Stimulated activated CD8-positive, alpha-beta memory T cell treated with anti-CD3 and anti-CD28 coated beads, Interleukin-15, amount 100 ng/mL, for 48 hours (primary cell): ENCODE data around the gene LCA5L.
"Not testable (repeated sequence)": the region's sequence is repeated elsewhere in the genome, so short reads cannot be mapped to it uniquely, and the experiment has no call there.

Experiments
- DNase-seq, 2 donors: peaks; one replicate each; pipeline ENCODE4 v3.0.0-alpha.2; 2020; ENCODE audit warnings: low read depth in 2 of 2

Gene LCA5L

GRCh38 chr21:39387461-39388037, 58.0 kb downstream of the LCA5L start:
- DNase-seq, result peak; percentile 82 to 88

GRCh38 chr21:39386899-39387298, 58.7 kb downstream of the LCA5L start:
- no peak for DNase-seq

- DNase-seq, result no peak
Observed at GRCh38 chr21:39386194-39386593, 59.4 kb downstream of the LCA5L start.

- peak; percentile 57 to 73 for DNase-seq
Observed at GRCh38 chr21:39385299-39386145, 60.1 kb downstream of the LCA5L start.

- no peak for DNase-seq
Observed at GRCh38 chr21:39384674-39385298, 60.8 kb downstream of the LCA5L start.

- DNase-seq, result not testable (repeated sequence)
Observed at GRCh38 chr21:39382096-39382495, 63.5 kb downstream of the LCA5L start.

- no peak for DNase-seq
Observed at GRCh38 chr21:39381009-39381408, 64.6 kb downstream of the LCA5L start.

GRCh38 chr21:39379986-39380891, 65.3 kb downstream of the LCA5L start:
- peak; percentile 93 for DNase-seq

- no peak for DNase-seq
Observed at GRCh38 chr21:39377444-39378050, 68.0 kb downstream of the LCA5L start.

- no peak for DNase-seq
Observed at GRCh38 chr21:39375446-39375845, 70.1 kb downstream of the LCA5L start.

GRCh38 chr21:39374046-39374445, 71.5 kb downstream of the LCA5L start:
- no peak for DNase-seq

GRCh38 chr21:39373634-39374033, 71.9 kb downstream of the LCA5L start:
- DNase-seq, result no peak

GRCh38 chr21:39369896-39370288, 75.7 kb downstream of the LCA5L start:
- not testable (repeated sequence) for DNase-seq

GRCh38 chr21:39367783-39368182, 77.8 kb downstream of the LCA5L start:
- DNase-seq, result no peak

GRCh38 chr21:39366563-39366962, 79.0 kb downstream of the LCA5L start:
- DNase-seq, result no peak

- DNase-seq, result no peak
Observed at GRCh38 chr21:39364949-39365348, 80.6 kb downstream of the LCA5L start.

- no peak for DNase-seq
Observed at GRCh38 chr21:39363607-39364555, 81.7 kb downstream of the LCA5L start.

GRCh38 chr21:39362733-39363132, 82.8 kb downstream of the LCA5L start:
- no peak for DNase-seq

GRCh38 chr21:39359382-39359781, 86.2 kb downstream of the LCA5L start:
- DNase-seq, result no peak
